Left ventricle myocardium inferior (tissue), 1 donor: Measurements from ENCODE around the gene BRINP3. TPM values are rescaled to one million over a fixed set of nuclear protein-coding genes. Genes with fewer than 3 reads are reported as not detected.

Source experiments
- DNase-seq: peaks from one replicate; pipeline ENCODE4 v3.0.0-alpha.2; 2020
- H3K27ac ChIP-seq: fragments of 200-600 bp; replicated peaks from 2 replicates; pipeline ENCODE4 v1.8.0; 2021
- H3K27me3 ChIP-seq: fragments of 200-600 bp; 2 replicates; pipeline ENCODE4 v1.8.0; 2021; ENCODE audit warnings: low read depth
- H3K36me3 ChIP-seq: fragments of 200-600 bp; 2 replicates; pipeline ENCODE4 v1.8.0; 2021
- H3K4me1 ChIP-seq: fragments of 200-600 bp; 2 replicates; pipeline ENCODE4 v1.8.0; 2021
- H3K4me3 ChIP-seq: fragments of 200-600 bp; 2 replicates; pipeline ENCODE4 v1.8.0; 2021; ENCODE audit warnings: mild to moderate bottlenecking, moderate library complexity
- H3K9me3 ChIP-seq: fragments of 200-600 bp; replicated peaks from 2 replicates; pipeline ENCODE4 v1.8.0; 2021
- CTCF ChIP-seq: fragments of 200-600 bp; IDR thresholded peaks from 2 replicates; pipeline ENCODE4 v1.8.0; 2021; ENCODE audit warnings: antibody characterized with exemption, mild to moderate bottlenecking, borderline replicate concordance
- intact Hi-C: fragments of 100-400 bp; cut with micrococcal nuclease; formaldehyde crosslinking; loops from one replicate; pipeline ENCODE4 v1.11.0; 2022
- total RNA-seq: library from RNA; stranded (reverse); fragmentation: NEBNext Ultra II Directional; extraction: Animal tissue kit (Norgen Biotek cat#: 25700); gene quantifications from one replicate; pipeline ENCODE4 v1.2.1, GENCODE V29; 2021
- donor health status: DM: no; HTN: yes; CAD: no; lungs with severe emphysema.

Gene BRINP3
- total RNA-seq, 1 donor from 2014 or later, result 5.4 TPM

DNA sequence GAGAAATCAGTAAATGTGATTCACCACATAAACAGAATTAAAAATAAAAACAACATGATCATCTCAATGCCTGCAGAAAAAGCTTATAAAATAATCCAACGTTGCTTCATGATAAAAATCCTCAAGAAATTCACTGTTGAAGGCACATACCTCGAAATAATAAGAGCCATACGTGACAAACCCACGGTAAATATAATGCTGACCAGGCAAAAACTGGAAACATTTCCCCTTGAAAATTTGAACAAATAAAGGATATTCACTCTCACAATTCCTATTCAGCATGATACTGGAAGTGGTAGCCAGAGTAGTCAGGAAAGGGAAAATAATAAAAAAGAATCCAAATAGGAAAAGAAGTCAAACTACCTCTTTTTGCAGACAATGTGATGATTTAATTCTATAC is 148.8 kb downstream of the BRINP3 start:
- H3K36me3 ChIP-seq, result no peaks in the 10 kb centered on the region
- intact Hi-C loops, result no loop called here
- H3K27ac ChIP-seq, result no peak overlapping the region

GRCh38 chr1:190328361-190328760 is 149.3 kb downstream of the BRINP3 start:
- Histone ChIP-seq H3K4me1 (no peaks in the 10 kb centered on the region), H3K4me3 (no peak overlapping the region), H3K9me3 (no peaks in the 10 kb centered on the region), H3K27me3 (no peaks in the 10 kb centered on the region), H3K36me3 (no peaks in the 10 kb centered on the region), H3K27ac (no peak overlapping the region)
- no peak for DNase-seq
- intact Hi-C loops, result no loop called here
- no peak for TF ChIP-seq CTCF

More for the DNA sequence above, 148.8 kb downstream of the BRINP3 start:
- no peak overlapping the region for H3K4me3 ChIP-seq
- H3K27me3 ChIP-seq, result no peaks in the 10 kb centered on the region
- no peak for TF ChIP-seq CTCF
- no peak for DNase-seq
- no peaks in the 10 kb centered on the region for H3K4me1 ChIP-seq
- no peaks in the 10 kb centered on the region for H3K9me3 ChIP-seq

DNA sequence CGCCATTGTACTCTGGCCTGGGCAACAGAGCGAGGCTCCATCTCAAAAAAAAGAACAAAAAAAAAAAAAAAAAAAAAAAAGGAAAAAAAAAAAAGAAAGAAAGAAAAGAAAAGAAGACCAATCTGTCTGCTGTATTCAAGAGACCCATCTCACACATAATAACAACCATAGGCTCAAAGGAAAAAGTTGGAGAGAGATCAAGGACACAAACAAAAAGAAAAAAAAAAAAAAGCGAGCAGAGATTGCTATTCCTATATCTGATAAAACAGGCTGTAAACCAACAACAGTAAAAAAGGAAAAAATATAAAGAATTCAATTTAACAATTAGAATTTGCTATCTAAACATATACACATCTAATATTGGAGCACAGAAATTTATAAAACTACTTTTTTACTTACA is 150.4 kb downstream of the BRINP3 start:
- H3K27me3 ChIP-seq, result no peaks in the 10 kb centered on the region
- intact Hi-C loops, result no loop called here
- H3K4me3 ChIP-seq, result no peak overlapping the region
- no peaks in the 10 kb centered on the region for H3K36me3 ChIP-seq
- no peak overlapping the region for H3K27ac ChIP-seq
- H3K9me3 ChIP-seq, result no peaks in the 10 kb centered on the region
- no peak for DNase-seq
- no peak for TF ChIP-seq CTCF
- no peaks in the 10 kb centered on the region for H3K4me1 ChIP-seq

- Histone ChIP-seq H3K27ac (no peak overlapping the region), H3K27me3 (no peaks in the 10 kb centered on the region), H3K4me3 (no peak overlapping the region), H3K9me3 (no peaks in the 10 kb centered on the region), H3K36me3 (no peaks in the 10 kb centered on the region), H3K4me1 (no peaks in the 10 kb centered on the region)
- DNase-seq, result no peak
- no peak for TF ChIP-seq CTCF
- intact Hi-C loops, result no loop called here
These were observed 154.1 kb downstream of the BRINP3 start for GRCh38 chr1:190323530-190323929.

GRCh38 chr1:190322274-190322673 is 155.4 kb downstream of the BRINP3 start:
- no peak overlapping the region for H3K4me3 ChIP-seq
- no peaks in the 10 kb centered on the region for H3K36me3 ChIP-seq
- no peaks in the 10 kb centered on the region for H3K4me1 ChIP-seq
- H3K27me3 ChIP-seq, result no peaks in the 10 kb centered on the region
- intact Hi-C loops, result no loop called here
- no peak for DNase-seq
- no peak for TF ChIP-seq CTCF
- no peaks in the 10 kb centered on the region for H3K9me3 ChIP-seq
- no peak overlapping the region for H3K27ac ChIP-seq

- H3K27ac ChIP-seq, result no peak overlapping the region
- intact Hi-C loops, result no loop called here
- no peaks in the 10 kb centered on the region for H3K4me1 ChIP-seq
- no peaks in the 10 kb centered on the region for H3K36me3 ChIP-seq
- no peak for TF ChIP-seq CTCF
- no peaks in the 10 kb centered on the region for H3K27me3 ChIP-seq
- H3K9me3 ChIP-seq, result no peaks in the 10 kb centered on the region
- no peak for DNase-seq
- no peak overlapping the region for H3K4me3 ChIP-seq
These were observed 156.7 kb downstream of the BRINP3 start for GRCh38 chr1:190320952-190321351.
